ENCODE data around the gene TRAF3.
"Not testable (repeated sequence)": the region's sequence is repeated elsewhere in the genome, so short reads cannot be mapped to it uniquely, and the experiment has no call there.

Gene TRAF3

GRCh38 chr14:102757646-102758045 lies 19.6 kb upstream of the TRAF3 start:
- Histone ChIP-seq H3K9me3 (no peaks in the 10 kb centered on the region), H3K4me1 (no peaks in the 10 kb centered on the region), H3K4me3 (ENCODE audit: low read depth, low read length) (no peak overlapping the region), H3K36me3 (no peaks in the 10 kb centered on the region), H3K27me3 (no peaks in the 10 kb centered on the region)
- TF ChIP-seq CTCF (IDR thresholded peaks at IDR 0.05; ENCODE audit: low read depth, low read length) = no peak
- no peak for DNase-seq

- Histone ChIP-seq H3K27me3 (no peaks in the 10 kb centered on the region), H3K36me3 (no peaks in the 10 kb centered on the region), H3K9me3 (no peaks in the 10 kb centered on the region), H3K4me1 (no peaks in the 10 kb centered on the region), H3K4me3 (ENCODE audit: low read depth, low read length) (no peak overlapping the region)
- TF ChIP-seq CTCF (IDR thresholded peaks at IDR 0.05; ENCODE audit: low read depth, low read length) = no peak
- DNase-seq = no peak
These were observed 19.2 kb upstream of the TRAF3 start for GRCh38 chr14:102758087-102758486.

DNA sequence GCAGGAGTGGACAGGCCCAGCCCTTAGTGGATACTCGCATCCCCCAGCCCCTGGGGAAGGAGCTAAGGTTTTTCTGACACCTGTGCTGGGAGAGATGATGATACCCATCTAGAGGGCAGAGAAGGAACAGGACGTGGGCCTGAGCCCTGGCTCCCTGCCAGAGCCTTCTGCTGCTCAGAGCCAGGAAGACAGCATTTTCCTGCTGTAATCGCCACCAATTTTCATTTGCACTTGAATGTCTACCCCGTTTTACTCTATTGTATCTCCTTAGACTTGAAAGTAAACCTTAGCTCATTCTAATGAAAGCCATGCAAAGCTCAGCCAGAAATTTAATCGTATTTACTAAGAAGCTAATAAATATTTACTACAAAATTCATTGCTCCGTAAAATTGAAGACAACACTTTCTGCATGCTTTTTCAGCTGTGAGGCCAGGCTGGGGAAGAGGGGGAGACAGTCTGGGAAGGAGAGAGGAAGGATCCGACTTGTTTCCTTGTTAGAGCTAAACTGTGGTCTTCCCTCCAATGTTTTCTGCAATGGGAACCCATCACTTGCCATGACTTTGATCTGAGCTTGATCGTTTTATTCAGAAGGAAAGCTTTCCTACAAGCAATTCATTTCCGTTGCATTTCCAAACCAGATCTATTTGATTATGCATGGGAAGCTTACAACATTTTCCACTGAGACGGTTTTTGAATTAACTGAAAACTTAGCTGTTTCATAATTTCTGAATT lies 17.6 kb upstream of the TRAF3 start:
- peak; percentile 55 for DNase-seq
- Histone ChIP-seq H3K4me1 (no peaks in the 10 kb centered on the region), H3K4me3 (ENCODE audit: low read depth, low read length) (no peak overlapping the region), H3K9me3 (no peaks in the 10 kb centered on the region), H3K36me3 (no peaks in the 10 kb centered on the region), H3K27me3 (no peaks in the 10 kb centered on the region)
- no peak for TF ChIP-seq CTCF (IDR thresholded peaks at IDR 0.05; ENCODE audit: low read depth, low read length)

DNA sequence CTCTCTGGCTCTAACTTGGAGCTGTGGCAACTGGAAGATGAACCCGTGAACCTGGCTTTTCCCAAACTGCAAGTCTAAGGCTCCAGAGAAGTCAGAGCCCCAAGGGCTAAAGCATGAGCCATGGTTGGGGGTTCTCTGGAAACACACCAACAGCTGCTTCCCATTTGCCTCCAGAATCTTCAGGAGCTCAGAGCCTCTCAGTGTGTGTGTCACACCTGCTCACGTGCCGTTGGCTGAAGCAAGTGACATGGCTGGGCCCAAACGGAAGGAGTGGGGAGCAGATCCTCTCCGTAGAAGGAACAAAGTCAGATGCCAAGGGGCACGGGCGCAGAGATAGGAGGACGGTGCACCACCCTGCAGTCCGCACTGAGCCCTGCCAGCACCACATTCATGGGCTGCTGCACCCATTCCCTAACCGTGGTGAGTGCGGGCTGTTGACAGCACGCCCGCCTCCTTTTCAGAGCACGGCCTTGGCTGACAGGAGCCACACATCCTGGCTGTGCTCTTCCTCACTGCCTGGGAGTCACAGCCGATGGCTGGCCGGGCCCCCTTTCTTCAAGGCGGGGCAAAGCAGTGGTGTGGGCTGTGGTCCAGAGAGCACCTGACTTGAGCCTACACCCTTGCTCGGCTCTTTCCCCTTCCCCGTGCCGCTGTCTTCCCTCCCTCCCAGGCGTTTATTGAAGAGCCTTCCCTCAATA lies 16.6 kb upstream of the TRAF3 start:
- Histone ChIP-seq H3K36me3 (no peaks in the 10 kb centered on the region), H3K9me3 (no peaks in the 10 kb centered on the region), H3K27me3 (no peaks in the 10 kb centered on the region), H3K4me3 (ENCODE audit: low read depth, low read length) (no peak overlapping the region), H3K4me1 (no peaks in the 10 kb centered on the region)
- no peak for DNase-seq
- TF ChIP-seq CTCF (IDR thresholded peaks at IDR 0.05; ENCODE audit: low read depth, low read length) = no peak

GRCh38 chr14:102761206-102761605 lies 16.0 kb upstream of the TRAF3 start:
- Histone ChIP-seq H3K36me3 (no peaks in the 10 kb centered on the region), H3K4me3 (ENCODE audit: low read depth, low read length) (no peak overlapping the region), H3K9me3 (no peaks in the 10 kb centered on the region), H3K4me1 (no peaks in the 10 kb centered on the region), H3K27me3 (no peaks in the 10 kb centered on the region)
- no peak for DNase-seq
- no peak for TF ChIP-seq CTCF (IDR thresholded peaks at IDR 0.05; ENCODE audit: low read depth, low read length)

GRCh38 chr14:102764220-102764671 lies 13.0 kb upstream of the TRAF3 start:
- no peaks in the 10 kb centered on the region for H3K4me1 ChIP-seq
- TF ChIP-seq CTCF (IDR thresholded peaks at IDR 0.05; ENCODE audit: low read depth, low read length) = no peak
- no peak for DNase-seq

GRCh38 chr14:102765770-102766169 lies 11.5 kb upstream of the TRAF3 start:
- not testable (repeated sequence) for H3K36me3 ChIP-seq; H3K27me3 ChIP-seq; DNase-seq; H3K4me1 ChIP-seq; H3K9me3 ChIP-seq; H3K4me3 ChIP-seq (ENCODE audit: low read depth, low read length)

More at GRCh38 chr14:102764220-102764671, 13.0 kb upstream of the TRAF3 start:
- Histone ChIP-seq H3K9me3 (no peaks in the 10 kb centered on the region), H3K4me3 (ENCODE audit: low read depth, low read length) (no peak overlapping the region), H3K27me3 (no peaks in the 10 kb centered on the region), H3K36me3 (no peaks in the 10 kb centered on the region)

Data from BE2C (cell line).